Fibroblast of mammary gland (primary cell): ENCODE data around the gene TRIM22.

Experiments
- DNase-seq: peaks from one replicate; pipeline ENCODE4 v3.0.0-alpha.2; 2010; ENCODE audit warnings: low read depth
- H3K4me3 ChIP-seq: 2 replicates; pipeline ENCODE4 v1.5.1; 2011; ENCODE audit warnings: low read depth, mild to moderate bottlenecking, low read length, moderate library complexity; ENCODE audit not compliant: control insufficient read depth
- TF ChIP-seq, protein P1 (sequence below): conservative IDR thresholded peaks from 2 replicates; pipeline ENCODE4 v1.5.1; 2011; ENCODE audit warnings: low read depth, low read length, inconsistent platforms; ENCODE audit not compliant: control insufficient read depth, insufficient read depth

The TRIM22 gene

DNA sequence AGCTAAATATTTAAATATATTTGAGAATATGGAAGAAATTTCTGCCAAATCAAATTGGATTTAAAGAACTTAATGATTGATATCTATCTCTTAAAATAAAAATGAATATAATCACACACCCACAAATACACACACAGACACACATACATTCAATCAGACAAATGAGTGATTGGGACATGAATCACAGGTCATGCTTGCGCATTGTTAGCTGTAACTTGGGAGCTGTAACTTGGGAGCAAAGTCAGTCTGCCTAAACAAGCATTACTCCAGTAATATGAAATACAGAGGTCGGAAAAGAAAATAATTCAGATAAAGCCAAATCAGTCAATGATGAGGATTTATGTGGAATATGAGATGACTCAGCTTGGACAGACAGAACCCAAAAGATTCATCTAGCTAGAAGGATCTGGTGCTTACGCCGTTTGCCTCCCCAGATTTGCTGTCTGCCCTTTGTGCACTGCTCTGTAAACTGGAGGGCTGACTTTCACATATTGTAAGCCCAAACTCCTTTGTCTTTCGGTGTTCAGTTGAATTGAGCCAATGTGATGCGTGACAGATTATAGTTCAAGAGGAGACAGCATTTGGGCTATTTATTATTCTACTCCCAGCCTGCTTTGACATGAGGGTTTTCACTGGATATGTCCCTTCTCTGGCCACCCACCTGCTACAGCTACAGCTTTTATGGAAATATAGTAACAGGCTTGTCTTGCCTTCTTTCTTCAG is 48.2 kb downstream of the TRIM22 start:
- TF ChIP-seq, protein P1, sequence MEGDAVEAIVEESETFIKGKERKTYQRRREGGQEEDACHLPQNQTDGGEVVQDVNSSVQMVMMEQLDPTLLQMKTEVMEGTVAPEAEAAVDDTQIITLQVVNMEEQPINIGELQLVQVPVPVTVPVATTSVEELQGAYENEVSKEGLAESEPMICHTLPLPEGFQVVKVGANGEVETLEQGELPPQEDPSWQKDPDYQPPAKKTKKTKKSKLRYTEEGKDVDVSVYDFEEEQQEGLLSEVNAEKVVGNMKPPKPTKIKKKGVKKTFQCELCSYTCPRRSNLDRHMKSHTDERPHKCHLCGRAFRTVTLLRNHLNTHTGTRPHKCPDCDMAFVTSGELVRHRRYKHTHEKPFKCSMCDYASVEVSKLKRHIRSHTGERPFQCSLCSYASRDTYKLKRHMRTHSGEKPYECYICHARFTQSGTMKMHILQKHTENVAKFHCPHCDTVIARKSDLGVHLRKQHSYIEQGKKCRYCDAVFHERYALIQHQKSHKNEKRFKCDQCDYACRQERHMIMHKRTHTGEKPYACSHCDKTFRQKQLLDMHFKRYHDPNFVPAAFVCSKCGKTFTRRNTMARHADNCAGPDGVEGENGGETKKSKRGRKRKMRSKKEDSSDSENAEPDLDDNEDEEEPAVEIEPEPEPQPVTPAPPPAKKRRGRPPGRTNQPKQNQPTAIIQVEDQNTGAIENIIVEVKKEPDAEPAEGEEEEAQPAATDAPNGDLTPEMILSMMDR: no peak
- no peak overlapping the region for H3K4me3 ChIP-seq
- peak; percentile 50 for DNase-seq

DNA sequence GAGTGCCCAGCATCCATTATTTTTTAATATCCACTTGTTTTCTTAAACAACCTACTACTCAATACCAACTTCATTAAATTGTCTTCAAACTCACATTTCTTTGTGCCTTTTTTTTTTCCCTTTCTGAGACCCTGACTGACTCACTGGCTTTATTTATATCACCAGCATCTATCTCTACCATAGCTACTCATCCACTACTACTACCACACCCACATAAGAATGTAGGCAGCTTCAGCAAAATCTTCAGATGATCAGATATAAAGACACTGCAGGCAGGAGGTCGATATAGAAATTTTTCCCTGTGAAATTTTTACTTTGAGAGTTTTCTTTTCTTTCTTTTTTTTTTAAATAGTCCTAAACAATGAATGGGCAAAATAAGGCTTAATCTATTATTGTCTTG is 48.8 kb downstream of the TRIM22 start:
- TF ChIP-seq, protein P1: no peak
- no peak overlapping the region for H3K4me3 ChIP-seq
- DNase-seq: no peak

DNA sequence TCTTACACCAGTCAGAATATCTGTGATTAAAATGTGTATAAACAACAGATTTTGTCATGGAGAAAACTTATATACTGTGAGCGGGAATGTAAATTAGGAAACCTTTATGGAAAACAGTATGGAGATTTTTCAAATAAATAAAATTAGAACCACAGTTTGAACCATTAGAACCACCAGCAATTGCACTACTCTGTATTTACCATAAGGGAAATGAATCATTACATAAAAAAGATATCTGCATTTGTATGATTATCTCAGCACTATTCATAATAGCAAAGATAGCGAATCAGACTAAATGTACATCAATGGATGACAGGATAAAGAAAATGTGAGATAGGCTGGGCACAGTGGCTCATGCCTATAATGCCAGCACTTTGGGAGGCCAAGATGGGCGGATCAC is 57.0 kb downstream of the TRIM22 start:
- no peak for DNase-seq
- TF ChIP-seq, protein P1: no peak
- H3K4me3 ChIP-seq: no peak overlapping the region

DNA sequence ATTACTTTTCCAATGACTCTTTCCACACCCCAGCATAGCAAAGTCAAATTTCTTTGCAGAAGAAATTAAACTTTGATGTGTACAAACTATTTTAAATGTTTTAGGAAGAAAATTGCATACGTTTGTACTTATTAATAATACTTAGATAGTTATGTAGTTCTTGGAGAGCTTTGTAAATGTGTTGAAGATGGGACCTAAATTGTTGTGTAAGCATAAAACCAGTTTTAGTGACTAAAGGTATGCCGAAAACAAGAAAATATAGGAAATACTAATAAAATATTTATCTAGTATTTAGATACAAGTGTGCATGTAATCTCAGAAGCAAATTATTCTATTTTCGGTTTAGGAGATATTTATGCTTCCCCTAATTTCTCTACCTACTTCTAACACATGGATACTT is 60.2 kb downstream of the TRIM22 start:
- no peak overlapping the region for H3K4me3 ChIP-seq
- TF ChIP-seq, protein P1: no peak
- DNase-seq: no peak

DNA sequence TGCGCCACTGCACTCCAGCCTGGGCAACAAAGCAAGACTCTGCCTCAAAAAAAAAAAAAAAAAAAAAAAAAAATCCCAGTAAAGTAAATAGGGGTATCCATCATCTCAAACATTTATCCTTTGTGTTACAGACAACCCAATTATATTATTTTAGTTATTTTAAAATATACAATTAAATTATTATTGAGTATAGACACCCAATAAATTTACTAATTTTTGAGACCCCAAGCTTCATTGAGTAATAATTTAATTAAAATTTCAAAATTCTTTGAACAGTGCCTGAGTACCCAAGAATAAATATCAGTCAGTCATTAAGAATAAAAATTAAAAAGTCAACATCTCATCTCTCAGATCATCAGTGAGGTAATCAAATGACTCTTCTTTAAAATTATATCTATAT is 64.4 kb downstream of the TRIM22 start, which contains the start of gene OR52N4:
Gene OR52N4 (plus strand): TSS at position 301 of the 400 bp plus-strand sequence. CDS start 498 bp downstream, outside the sequence.
- TF ChIP-seq, protein P1: no peak
- no peak for DNase-seq
- H3K4me3 ChIP-seq: no peak within 1 kb of the TSS
